ENCODE measurements around the gene AP3D1. TPM values are rescaled to one million over a fixed set of nuclear protein-coding genes. Genes with fewer than 3 reads are reported as not detected.

AP3D1 gene
- total and polyA plus RNA-seq, 11 donors = 63.1 to 124 (median 103) TPM

GRCh38 chr19:2109046-2109864 is 42.1 kb downstream of the AP3D1 start:
- Histone ChIP-seq H3K36me3 (peaks cover 3 to 95% (median 92%) of the 10 kb centered on the region in 9 donors), H3K4me1 (peaks cover 0 to 8% (median 0%) of the 10 kb centered on the region in 12 donors), H3K4me3 (no peak overlapping the region), H3K27me3 (no peaks in the 10 kb centered on the region), H3K27ac (peak overlapping the region in 6 of 12 donors; percentile 13 to 50 (median 16)), H3K9me3 (no peaks in the 10 kb centered on the region)
- ATAC-seq (peak in 3 of 4 donors; percentile 7 to 52 (median 37)), DNase-seq (no peak)
- no peak for TF ChIP-seq POLR2A (IDR thresholded peaks at IDR 0.05)
- TF ChIP-seq CTCF (IDR thresholded peaks at IDR 0.05) = no peak
- intact Hi-C loops (cut with DNase I) = no loop called here
- 78 to 82% (median 80%) methylated on average over 18 to 31 of the region's 31 CpGs for WGBS, 4 donors

- Histone ChIP-seq H3K9me3 (no peaks in the 10 kb centered on the region), H3K4me1 (peaks cover 0 to 7% (median 0%) of the 10 kb centered on the region in 12 donors), H3K27ac (peak overlapping the region in 6 of 12 donors; percentile 13 to 50 (median 16)), H3K4me3 (no peak overlapping the region), H3K27me3 (no peaks in the 10 kb centered on the region), H3K36me3 (peaks cover 3 to 89% (median 86%) of the 10 kb centered on the region in 9 donors)
- 89 to 93% (median 92%) methylated on average over 17 to 23 of the region's 23 CpGs for WGBS, 4 donors
- intact Hi-C loops (cut with DNase I) = no loop called here
- DNase-seq (no peak), ATAC-seq (peak in 1 of 4 donors; percentile 17)
- no peak for TF ChIP-seq POLR2A (IDR thresholded peaks at IDR 0.05)
- TF ChIP-seq CTCF (IDR thresholded peaks at IDR 0.05) = no peak
Observed at GRCh38 chr19:2108251-2109016, 42.9 kb downstream of the AP3D1 start.

GRCh38 chr19:2103045-2103707 is 48.2 kb downstream of the AP3D1 start:
- H3K9me3 ChIP-seq = no peaks in the 10 kb centered on the region
- H3K27me3 ChIP-seq = no peaks in the 10 kb centered on the region
- no peaks in the 10 kb centered on the region for H3K4me1 ChIP-seq
- TF ChIP-seq POLR2A (IDR thresholded peaks at IDR 0.05) (no peak), CTCF (IDR thresholded peaks at IDR 0.05) (no peak)
- WGBS, 4 donors = 85 to 91% (median 89%) methylated on average over 20 of the region's 20 CpGs
- no peak overlapping the region for H3K4me3 ChIP-seq
- DNase-seq (no peak), ATAC-seq (no peak)
- intact Hi-C loops (cut with DNase I) = no loop called here
- no peak overlapping the region for H3K27ac ChIP-seq
- peaks cover 0 to 78% (median 70%) of the 10 kb centered on the region in 9 donors for H3K36me3 ChIP-seq
